SK-N-SH (cell line): Measurements from ENCODE around the gene IMPG1. TPM values are rescaled to one million over a fixed set of nuclear protein-coding genes. Genes with fewer than 3 reads are reported as not detected.
"Not testable (repeated sequence)": the region's sequence is repeated elsewhere in the genome, so short reads cannot be mapped to it uniquely, and the experiment has no call there.

Source experiments
- CTCF ChIA-PET: fragments of 300-600, 350-600 bp; formaldehyde crosslinking; extraction: SDS; loops from one replicate; lab custom pipeline; 2021; lab: Yijun Ruan, JAX
- POLR2A ChIA-PET: fragments of 350-600 bp; sonication (Branson Sonifier 250); formaldehyde crosslinking; extraction: SDS; loops from one replicate; lab custom pipeline; 2020; ENCODE audit warnings: antibody characterized with exemption, inconsistent platforms; lab: Yijun Ruan, JAX
- DNase-seq: peaks from one replicate; pipeline ENCODE4 v3.0.0; 2012
- H2AFZ ChIP-seq: fragments of 200-600 bp; sonication (generic); 2 replicates; pipeline ENCODE4 v1.8.1; 2016; ENCODE audit warnings: antibody characterized with exemption, mild to moderate bottlenecking, low read depth
- H3F3A ChIP-seq: fragments of 200-600 bp; sonication (generic); replicated peaks from 2 replicates; pipeline ENCODE3; 2016; ENCODE audit warnings: antibody characterized with exemption, mild to moderate bottlenecking; ENCODE audit not compliant: insufficient read depth
- H3K27ac ChIP-seq, 2 experiments: fragments of 200-500 bp in 1 of 2; fragments of 200-600 bp in 1 of 2; sonication (Bioruptor generic) in 1 of 2; sonication (generic), shearing (Covaris generic) in 1 of 2; 2 replicates each; pipeline versions ENCODE4 v1.5.1 to v1.6.1; 2014 to 2016; ENCODE audit warnings: low read depth in 2 of 2, inconsistent platforms in 1 of 2, low read length in 1 of 2, mild to moderate bottlenecking in 1 of 2, mixed read lengths in 1 of 2
- H3K27me3 ChIP-seq: fragments of 200-600 bp; sonication (generic), shearing (Covaris generic); 2 replicates; pipeline ENCODE4 v1.6.1; 2016; ENCODE audit warnings: mixed run types; ENCODE audit not compliant: insufficient read depth
- H3K36me3 ChIP-seq, 2 experiments: fragments of 200-500 bp in 1 of 2; fragments of 200-600 bp in 1 of 2; sonication (Bioruptor generic) in 1 of 2; sonication (generic) in 1 of 2; replicated peaks in 1 of 2; 2 replicates each; pipeline versions ENCODE3 to v1.5.1; 2014 to 2016; ENCODE audit warnings: low read length in 1 of 2, mild to moderate bottlenecking in 1 of 2; ENCODE audit not compliant: insufficient read depth in 2 of 2, control insufficient read depth in 1 of 2
- H3K4me1 ChIP-seq, 2 experiments: fragments of 200-500 bp in 1 of 2; fragments of 200-600 bp in 1 of 2; sonication (Bioruptor generic) in 1 of 2; sonication (generic), shearing (Covaris generic) in 1 of 2; 2 replicates each; pipeline versions ENCODE4 v1.5.1 to v1.6.1; 2014 to 2016; ENCODE audit warnings: low read depth in 1 of 2, low read length in 1 of 2, mixed run types in 1 of 2; ENCODE audit not compliant: insufficient read depth in 2 of 2, control insufficient read depth in 1 of 2
- H3K4me2 ChIP-seq: fragments of 200-600 bp; sonication (generic), shearing (Covaris generic); 2 replicates; pipeline ENCODE4 v1.6.1; 2017; ENCODE audit warnings: mixed run types
- H3K4me3 ChIP-seq, 2 experiments: fragments of 200-500 bp in 1 of 2; fragments of 200-600 bp in 1 of 2; sonication (Bioruptor generic) in 1 of 2; sonication (generic), shearing (Covaris generic) in 1 of 2; 2 replicates each; pipeline versions ENCODE4 v1.5.1 to v1.8.1; 2014 to 2016; ENCODE audit warnings: low read depth in 2 of 2, inconsistent platforms in 1 of 2, low read length in 1 of 2, mild to moderate bottlenecking in 1 of 2, mixed read lengths in 1 of 2, moderate library complexity in 1 of 2
- H3K79me2 ChIP-seq: fragments of 200-600 bp; sonication (generic); 2 replicates; pipeline ENCODE4 v1.8.1; 2017; ENCODE audit warnings: mild to moderate bottlenecking; ENCODE audit not compliant: insufficient read depth
- H3K9ac ChIP-seq: fragments of 200-600 bp; sonication (generic); 2 replicates; pipeline ENCODE4 v1.6.1; 2017; ENCODE audit warnings: mixed run types
- H3K9me2 ChIP-seq: fragments of 200-600 bp; sonication (generic); 2 replicates; pipeline ENCODE4 v1.6.1; 2017; ENCODE audit warnings: mixed run types
- H3K9me3 ChIP-seq: fragments of 200-600 bp; sonication (generic); 2 replicates; pipeline ENCODE4 v1.6.1; 2017; ENCODE audit warnings: mixed run types, mild to moderate bottlenecking, moderate library complexity
- H4K20me1 ChIP-seq: fragments of 200-600 bp; sonication (generic); 2 replicates; pipeline ENCODE4 v1.6.1; 2017; ENCODE audit warnings: mild to moderate bottlenecking, mixed run types; ENCODE audit not compliant: insufficient read depth
- CHD2 ChIP-seq: fragments of 150-350 bp; IDR thresholded peaks from 2 replicates; pipeline ENCODE4 v1.6.1; 2018; ENCODE audit warnings: low read length; ENCODE audit not compliant: partially characterized antibody
- FOXJ3 ChIP-seq: sonication (generic); formaldehyde crosslinking; IDR thresholded peaks from 2 replicates; pipeline ENCODE4 v1.5.1; 2020; ENCODE audit warnings: mild to moderate bottlenecking, missing genetic modification reagents
- IRF3 ChIP-seq: fragments of 150-350 bp; IDR thresholded peaks from 2 replicates; pipeline ENCODE4 v1.6.1; 2016; ENCODE audit warnings: mild to moderate bottlenecking, low read depth, low read length
- MEF2A ChIP-seq: IDR thresholded peaks from 2 replicates; pipeline ENCODE4 v1.4.0; 2012; ENCODE audit warnings: low read depth, borderline replicate concordance
- NFIC ChIP-seq: IDR thresholded peaks from 2 replicates; pipeline ENCODE4 v1.4.0; 2012; ENCODE audit warnings: borderline replicate concordance
- RCOR1 ChIP-seq: fragments of 150-350 bp; IDR thresholded peaks from 2 replicates; pipeline ENCODE4 v1.6.1; 2017; ENCODE audit warnings: antibody characterized with exemption, low read length
- SIN3A ChIP-seq: IDR thresholded peaks from 2 replicates; pipeline ENCODE4 v1.6.1; 2012; ENCODE audit warnings: low read depth, mild to moderate bottlenecking, low read length, moderate library complexity, borderline replicate concordance
- SMC3 ChIP-seq: IDR thresholded peaks from 2 replicates; pipeline ENCODE4 v1.6.1; 2012; ENCODE audit warnings: low read depth, low read length, improper control_type of control experiment
- USF2 ChIP-seq: fragments of 150-350 bp; IDR thresholded peaks from 2 replicates; pipeline ENCODE4 v1.6.1; 2017; ENCODE audit warnings: antibody characterized with exemption, low read length, low read depth, borderline replicate concordance
- WGBS: methylation state at CpG from one replicate; pipeline ENCODE4 v1.1.6; 2017; ENCODE audit warnings: low lambda C conversion rate; 5-methylcytosine and 5-hydroxymethylcytosine counted together
- polyA plus RNA-seq, 3 experiments: library from polyadenylated mRNA; depleted of rRNA; stranded (reverse); fragments of >200 nt; gene quantifications; 2 replicates each; pipeline ENCODE4 v1.2.3, GENCODE V29; 2012
- TF ChIP-seq, protein P1 (sequence below): IDR thresholded peaks from 2 replicates; pipeline ENCODE4 v1.4.0; 2012; ENCODE audit warnings: low read depth, borderline replicate concordance

Gene IMPG1
- polyA plus RNA-seq, 1 of the 3 experiments (the other 2 are of a cell fraction): not detected

GRCh38 chr6:75907444-75907843 lies 165.0 kb downstream of the IMPG1 start (continued):
- no peak for TF ChIP-seq IRF3
- no peak for TF ChIP-seq SIN3A
- TF ChIP-seq MEF2A: no peak
- TF ChIP-seq, protein P1, sequence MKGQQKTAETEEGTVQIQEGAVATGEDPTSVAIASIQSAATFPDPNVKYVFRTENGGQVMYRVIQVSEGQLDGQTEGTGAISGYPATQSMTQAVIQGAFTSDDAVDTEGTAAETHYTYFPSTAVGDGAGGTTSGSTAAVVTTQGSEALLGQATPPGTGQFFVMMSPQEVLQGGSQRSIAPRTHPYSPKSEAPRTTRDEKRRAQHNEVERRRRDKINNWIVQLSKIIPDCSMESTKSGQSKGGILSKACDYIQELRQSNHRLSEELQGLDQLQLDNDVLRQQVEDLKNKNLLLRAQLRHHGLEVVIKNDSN: no peak
- no peak for TF ChIP-seq NFIC

DNA sequence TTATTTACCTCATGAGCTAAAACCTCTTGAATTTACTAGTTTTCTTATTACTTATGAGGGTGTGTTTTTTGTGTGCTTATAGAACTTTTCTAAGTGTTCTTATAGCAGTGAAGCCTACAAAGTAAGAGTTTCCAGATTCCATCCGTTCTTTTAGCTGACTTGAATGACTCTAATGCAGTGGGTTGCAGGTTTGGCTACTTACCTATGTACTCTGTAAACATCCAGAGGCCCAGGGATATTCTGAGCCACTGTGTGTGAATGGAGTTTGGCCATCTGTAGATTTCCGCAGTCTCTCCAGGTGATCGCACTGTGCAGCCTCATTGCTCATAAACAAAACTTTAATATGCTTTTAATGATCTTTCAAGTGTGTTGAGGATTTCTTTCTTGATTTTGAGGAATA lies 165.6 kb downstream of the IMPG1 start:
- ChIA-PET POLR2A (no interaction called here), CTCF (interaction anchor here (1.9 to 8.4 kb wide), 2 partner anchors 14 to 27 kb away, joined by 5 to 58 read pairs; no protein-coding TSS in a partner anchor)
- Histone ChIP-seq H3K4me3 (no peak overlapping the region), H3K27ac (no peak overlapping the region), H3K79me2 (no peaks in the 10 kb centered on the region), H4K20me1 (no peaks in the 10 kb centered on the region), H3K4me2 (no peak overlapping the region), H3K9me3 (no peaks in the 10 kb centered on the region), H2AFZ (no peak overlapping the region), H3K27me3 (no peaks in the 10 kb centered on the region), H3K4me1 (no peaks in the 10 kb centered on the region), H3K9me2 (peaks cover 6% of the 10 kb centered on the region; the same call in 1 of the 2 replicates), H3K36me3 (peaks cover 0 to 4% of the 10 kb centered on the region in 2 experiments), H3K9ac (no peak overlapping the region), H3F3A (no peaks in the 10 kb centered on the region)
- 74% methylated on average over 3 of the region's 3 CpGs for WGBS
- no peak for DNase-seq
- no peak for TF ChIP-seq CHD2
- no peak for TF ChIP-seq USF2
- TF ChIP-seq SMC3: no peak
- TF ChIP-seq RCOR1: no peak
- no peak for TF ChIP-seq FOXJ3 (CRISPR knock-in tag)
- no peak for TF ChIP-seq MEF2A

GRCh38 chr6:75905129-75905528 lies 167.3 kb downstream of the IMPG1 start:
- H3K27ac ChIP-seq, H3K4me2 ChIP-seq, H3K79me2 ChIP-seq, H3K4me1 ChIP-seq, H3K9me3 ChIP-seq, H3K36me3 ChIP-seq, H3K9me2 ChIP-seq, H2AFZ ChIP-seq, DNase-seq, H3K9ac ChIP-seq, POLR2A ChIA-PET, H3K4me3 ChIP-seq, H4K20me1 ChIP-seq, H3F3A ChIP-seq, H3K27me3 ChIP-seq: not testable (repeated sequence)
- CTCF ChIA-PET: interaction anchor here (8.4 kb wide), 1 partner anchor 12 kb away, joined by 58 read pairs; no protein-coding TSS in a partner anchor
- WGBS: 97% methylated on average over 14 of the region's 14 CpGs

GRCh38 chr6:75900216-75900615 lies 172.2 kb downstream of the IMPG1 start:
- H2AFZ ChIP-seq, H3K79me2 ChIP-seq, H4K20me1 ChIP-seq, H3K9me2 ChIP-seq, H3K27ac ChIP-seq, POLR2A ChIA-PET, DNase-seq, H3K27me3 ChIP-seq, CTCF ChIA-PET, H3K9me3 ChIP-seq, H3K4me3 ChIP-seq, H3K4me2 ChIP-seq, H3F3A ChIP-seq, H3K9ac ChIP-seq, H3K4me1 ChIP-seq, H3K36me3 ChIP-seq: not testable (repeated sequence)
- WGBS: 93% methylated on average over 1 of the region's 1 CpG
